GM19240 (cell line): ENCODE data around the gene GAL3ST2.
"Not testable (repeated sequence)": the region's sequence is repeated elsewhere in the genome, so short reads cannot be mapped to it uniquely, and the experiment has no call there.

Experiments
- DNase-seq: peaks from one replicate; pipeline ENCODE4 v3.0.0; 2011; ENCODE audit warnings: low spot score; ENCODE audit not compliant: insufficient read length

Gene GAL3ST2

DNA sequence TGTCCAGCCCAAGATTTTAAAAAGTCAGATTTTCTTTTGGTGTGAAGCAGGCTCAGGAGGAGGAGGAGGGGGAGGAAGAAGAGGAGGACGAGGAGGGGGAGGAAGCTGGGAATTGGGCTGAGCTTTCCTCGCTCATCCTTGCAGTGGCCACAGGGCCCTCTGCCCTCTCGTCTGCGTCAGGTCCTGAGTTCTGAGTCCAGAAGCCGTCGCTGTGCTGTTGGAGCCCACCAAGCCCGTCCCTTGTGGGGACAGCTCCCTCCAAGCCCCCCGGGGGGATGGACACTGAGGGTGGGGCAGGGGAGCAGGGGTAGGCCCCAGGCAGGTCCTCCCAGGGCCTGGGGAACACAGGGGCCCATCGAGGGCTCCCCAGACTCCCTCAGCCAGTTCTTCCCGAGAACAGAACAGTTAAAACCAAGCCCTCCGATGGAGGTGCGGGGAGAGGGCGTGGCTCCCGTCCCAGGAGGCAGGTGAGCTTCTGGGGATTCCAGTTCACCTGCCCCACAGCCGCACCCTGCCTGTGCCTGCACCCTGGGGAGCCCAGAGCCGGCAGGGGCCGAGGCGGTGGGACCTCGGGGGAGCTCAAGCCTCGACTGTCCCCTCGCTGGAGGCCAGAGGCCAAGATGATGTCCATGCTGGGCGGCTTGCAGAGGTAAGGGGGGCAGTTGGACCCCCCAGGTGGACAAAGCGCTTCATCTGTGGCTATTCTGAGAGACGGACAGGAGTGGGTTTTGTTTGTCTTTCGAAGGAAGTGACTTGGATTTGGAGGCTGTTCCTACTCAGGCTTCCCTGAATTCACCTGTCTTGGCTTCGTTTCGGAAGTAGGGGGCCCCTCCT is at the start of gene GAL3ST2:
Gene GAL3ST2 (plus strand): TSS at position 487 of the 834 bp plus-strand sequence. CDS start 134 bp downstream, at position 621.
- no peak for DNase-seq

GRCh38 chr2:241728000-241728399 is 48.6 kb upstream of the GAL3ST2 start:
- no peak for DNase-seq

GRCh38 chr2:241728627-241729026 is 48.0 kb upstream of the GAL3ST2 start:
- DNase-seq, result no peak

- DNase-seq, result no peak
Observed at GRCh38 chr2:241729868-241730267, 46.8 kb upstream of the GAL3ST2 start.

DNA sequence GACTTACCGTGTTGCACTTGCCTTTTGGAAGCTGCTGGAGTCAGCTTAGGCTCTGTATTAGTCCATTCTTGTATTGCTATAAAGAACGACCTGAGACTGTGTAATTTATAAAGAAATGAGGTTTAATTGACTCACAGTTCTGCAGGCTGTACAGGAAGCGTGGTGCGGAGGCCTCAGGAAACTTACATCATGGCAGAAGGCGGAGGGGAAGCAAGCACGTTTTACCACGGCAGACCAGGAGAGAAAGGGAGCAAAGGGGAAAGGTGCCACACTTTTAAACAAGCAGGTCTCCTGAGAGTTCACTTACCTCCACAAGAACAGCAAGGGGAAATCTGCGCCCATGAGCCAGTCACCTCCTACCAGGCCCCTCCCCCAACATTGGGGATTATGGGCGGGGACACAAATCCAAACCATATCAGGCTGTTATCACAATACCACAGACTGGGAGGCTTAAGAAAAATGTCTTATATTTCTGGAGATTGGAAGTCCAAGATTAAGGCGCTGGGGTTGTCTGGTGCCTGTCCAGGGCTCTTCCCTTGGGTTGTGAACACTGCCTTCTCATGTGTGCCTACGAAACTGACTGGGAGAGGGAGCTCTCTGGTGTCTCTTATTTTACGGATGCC is 45.8 kb upstream of the GAL3ST2 start:
- no peak for DNase-seq

GRCh38 chr2:241732513-241733186 is 44.0 kb upstream of the GAL3ST2 start:
- not testable (repeated sequence) for DNase-seq

DNA sequence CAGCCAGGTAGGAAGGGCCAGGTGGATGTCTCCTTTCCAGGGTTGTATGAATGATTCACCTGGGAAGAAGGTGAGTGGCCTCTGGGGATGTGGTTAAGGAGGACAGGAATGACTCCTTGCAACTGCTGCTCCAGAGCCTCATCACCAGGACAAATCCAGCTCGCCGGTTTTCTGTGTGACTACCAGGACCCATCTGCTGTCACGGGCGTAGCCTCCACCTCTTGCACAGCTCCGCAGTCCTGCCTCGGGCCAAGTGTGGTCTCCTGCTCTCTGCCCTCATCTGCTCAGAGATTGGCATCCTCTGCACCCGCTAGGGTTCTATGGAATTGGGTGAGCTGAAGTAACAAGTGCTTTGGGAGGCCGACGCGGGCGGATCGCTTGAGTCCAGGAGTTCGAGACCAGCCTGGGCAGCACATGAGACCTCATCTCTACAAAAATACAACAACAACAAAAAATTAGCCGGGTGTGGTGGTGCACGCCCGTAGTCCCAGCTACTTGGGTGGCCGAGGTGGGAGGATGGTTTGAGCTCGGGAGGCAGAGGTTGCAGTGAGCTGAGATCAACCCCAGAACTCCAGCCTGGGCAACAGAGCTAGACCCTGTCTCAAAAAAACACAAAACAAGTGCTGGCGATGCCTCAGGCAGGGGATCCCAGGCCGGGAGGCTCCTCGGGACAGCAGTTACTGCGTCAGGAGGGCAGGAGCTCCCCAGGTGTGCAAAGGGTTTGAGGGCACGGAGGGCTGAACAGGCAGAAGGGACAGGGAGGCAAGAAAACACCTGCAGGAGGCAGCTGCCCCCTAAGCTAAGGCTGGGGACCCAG is 43.0 kb upstream of the GAL3ST2 start:
- DNase-seq, result no peak

- no peak for DNase-seq
Observed at GRCh38 chr2:241734208-241734466, 42.5 kb upstream of the GAL3ST2 start.

DNA sequence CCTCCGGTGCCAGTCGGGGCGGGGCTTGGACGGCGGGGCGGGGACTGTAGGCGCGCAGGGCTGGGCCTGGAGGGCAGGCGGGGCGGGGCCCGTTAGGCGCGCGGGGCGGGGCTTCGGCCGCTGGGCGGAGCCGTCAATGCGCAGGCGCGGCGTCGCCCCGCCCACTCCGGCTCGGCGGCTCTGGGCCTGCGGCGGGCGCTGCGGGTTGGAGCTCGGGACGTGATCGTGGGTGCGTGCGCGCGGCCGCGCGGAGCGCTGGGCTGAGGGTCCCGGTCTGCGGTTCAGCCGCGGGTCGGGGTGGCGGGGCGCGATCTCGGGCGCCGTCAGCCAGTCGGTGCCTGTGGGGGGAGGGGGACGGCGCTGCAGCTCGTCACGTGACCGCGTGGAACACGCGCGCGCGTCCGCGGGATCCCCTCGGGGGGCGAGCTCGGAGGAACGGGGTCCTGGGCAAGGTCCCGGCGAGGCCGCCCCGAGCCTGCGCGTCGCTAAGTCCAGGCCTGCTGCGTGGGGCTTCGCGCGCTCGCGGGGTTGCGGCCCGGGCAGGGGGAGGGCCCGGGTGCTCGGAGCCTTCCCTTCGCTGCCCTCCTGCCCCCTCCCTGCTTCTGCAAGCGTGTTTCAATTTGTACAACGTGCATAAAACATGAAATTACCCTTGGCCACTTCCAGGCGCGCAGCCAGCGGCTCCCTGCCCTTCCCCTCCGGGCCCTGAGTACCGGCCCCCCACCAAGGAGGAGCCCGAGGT is 42.0 kb upstream of the GAL3ST2 start, which contains the start of gene D2HGDH:
Gene D2HGDH (plus strand): TSS at position 164 of the 742 bp plus-strand sequence. CDS start 595 bp downstream, outside the sequence.
- peak; percentile 89 for DNase-seq

- DNase-seq, result no peak
Observed at GRCh38 chr2:241736111-241736510, 40.5 kb upstream of the GAL3ST2 start.

- DNase-seq, result no peak
Observed at GRCh38 chr2:241738040-241738686, 38.5 kb upstream of the GAL3ST2 start.

GRCh38 chr2:241739177-241739576 is 37.4 kb upstream of the GAL3ST2 start:
- DNase-seq, result no peak

GRCh38 chr2:241739651-241740050 is 37.0 kb upstream of the GAL3ST2 start:
- DNase-seq, result no peak

DNA sequence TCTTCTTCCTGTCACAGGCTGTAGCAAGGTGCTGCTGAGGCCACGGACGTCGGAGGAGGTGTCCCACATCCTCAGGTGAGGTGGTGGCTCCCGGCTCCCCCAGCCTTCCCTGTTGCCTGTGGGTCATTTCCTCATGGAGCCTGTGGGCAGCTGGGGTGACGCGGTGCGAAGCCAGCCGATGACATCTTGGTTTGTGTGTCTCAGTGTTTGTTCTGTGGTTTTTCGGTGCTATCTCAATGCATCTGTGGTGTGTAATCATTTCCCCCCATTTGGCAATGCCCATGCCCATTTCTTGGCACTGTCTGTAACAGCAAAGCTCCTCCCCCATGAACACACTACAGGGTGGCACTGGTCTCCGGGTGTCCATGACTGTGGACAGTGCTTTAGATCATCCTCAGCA is 35.6 kb upstream of the GAL3ST2 start:
- no peak for DNase-seq

DNA sequence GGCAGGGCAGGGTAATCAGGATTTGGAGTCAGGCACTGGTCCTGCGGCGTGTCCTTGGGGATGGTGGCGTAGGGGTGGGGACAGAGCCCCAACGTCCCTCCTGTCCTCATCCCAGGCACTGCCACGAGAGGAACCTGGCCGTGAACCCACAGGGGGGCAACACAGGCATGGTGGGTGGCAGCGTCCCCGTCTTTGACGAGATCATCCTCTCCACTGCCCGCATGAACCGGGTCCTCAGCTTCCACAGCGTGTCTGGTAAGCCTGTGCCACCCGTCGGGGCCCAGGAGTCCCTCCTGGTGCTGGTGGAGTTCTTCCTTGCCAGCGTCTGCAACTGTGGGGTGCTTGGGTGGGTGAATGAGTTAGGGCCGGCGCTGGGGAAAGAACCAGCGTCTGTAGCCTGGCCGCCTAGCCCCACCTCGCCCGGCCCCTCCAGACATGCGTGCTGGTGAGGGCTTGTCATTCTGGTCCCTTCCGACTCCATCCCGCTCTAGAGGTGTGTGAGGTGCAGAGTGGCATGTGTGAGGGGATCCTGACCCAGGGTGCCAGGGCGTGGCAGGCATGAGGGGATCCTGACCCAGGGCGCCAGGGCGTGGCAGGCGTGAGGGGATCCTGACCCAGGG is 34.2 kb upstream of the GAL3ST2 start:
- no peak for DNase-seq

GRCh38 chr2:241743008-241743407 is 33.6 kb upstream of the GAL3ST2 start:
- not testable (repeated sequence) for DNase-seq

DNA sequence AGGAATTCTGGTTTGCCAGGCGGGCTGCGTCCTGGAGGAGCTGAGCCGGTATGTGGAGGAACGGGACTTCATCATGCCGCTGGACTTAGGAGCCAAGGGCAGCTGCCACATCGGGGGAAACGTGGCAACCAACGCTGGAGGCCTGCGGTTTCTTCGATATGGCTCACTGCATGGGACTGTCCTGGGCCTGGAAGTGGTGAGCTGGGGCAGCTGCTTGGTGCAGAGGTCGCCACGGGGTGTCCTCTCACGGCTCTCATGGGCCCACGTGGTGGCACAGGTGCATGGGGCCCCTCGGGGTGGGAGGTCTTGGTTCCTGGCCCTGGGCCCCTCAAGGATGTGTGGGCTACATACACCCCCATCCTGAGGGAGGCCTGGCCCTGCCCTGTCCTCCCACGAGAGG is 33.0 kb upstream of the GAL3ST2 start:
- no peak for DNase-seq

- DNase-seq, result no peak
Observed at GRCh38 chr2:241744028-241744754, 32.4 kb upstream of the GAL3ST2 start.

DNA sequence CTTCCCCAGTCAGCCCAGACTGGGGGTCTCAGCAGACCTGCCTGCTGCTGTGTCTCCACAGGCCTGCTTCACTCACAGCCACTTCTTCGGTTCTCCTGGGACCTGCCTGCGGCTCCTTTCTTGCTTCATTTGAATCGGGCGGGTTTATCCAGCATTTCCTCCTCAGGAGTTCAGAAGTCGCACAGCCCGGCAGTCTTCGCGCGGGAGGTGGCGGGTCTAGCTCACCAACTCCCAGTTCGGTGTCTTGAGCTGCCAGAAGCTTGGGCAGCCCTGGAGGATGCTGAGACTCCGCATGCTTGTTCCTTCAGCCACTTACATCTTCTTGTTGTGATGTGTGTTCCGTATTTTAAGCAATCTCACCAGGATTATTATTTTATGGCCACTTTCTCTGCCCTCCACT is 31.3 kb upstream of the GAL3ST2 start:
- DNase-seq, result no peak
